PC-3 (cell line): Measurements from ENCODE around the gene MASTL. TPM values are rescaled to one million over a fixed set of nuclear protein-coding genes. Genes with fewer than 3 reads are reported as not detected.
"Not testable (repeated sequence)": the region's sequence is repeated elsewhere in the genome, so short reads cannot be mapped to it uniquely, and the experiment has no call there.

Experiments
- ATAC-seq: fragments of 200-7000 bp; cut with Tn5 transposase; 2 replicates; pipeline ENCODE4 v1.9.1; 2020; ENCODE audit warnings: mild to moderate bottlenecking, moderate library complexity
- BruUV-seq: library from RNA; stranded (reverse); fragments of 400-500 nt; replicated peaks from 2 replicates; lab custom pipeline; 2021; lab: Mats Ljungman, UMichigan
- CTCF ChIA-PET: fragments of 300-600 bp; sonication (Branson Sonifier 250); formaldehyde crosslinking; loops from one replicate; lab custom pipeline; 2022; ENCODE audit warnings: antibody characterized with exemption; lab: Charles Lee
- POLR2A ChIA-PET: fragments of 300-600 bp; sonication (Branson Sonifier 250); formaldehyde crosslinking; loops from one replicate; lab custom pipeline; 2022; ENCODE audit warnings: antibody characterized with exemption; ENCODE audit not compliant: unreplicated experiment; lab: Charles Lee
- DNase-seq: peaks from one replicate; pipeline ENCODE4 v3.0.0-alpha.2; 2015
- H2AFZ ChIP-seq: fragments of 300-600 bp; sonication (generic); 2 replicates; pipeline ENCODE4 v1.6.0; 2016; ENCODE audit warnings: antibody characterized with exemption, low read length
- H3F3A ChIP-seq: fragments of 300-600 bp; sonication (generic); one replicate; pipeline ENCODE4 v1.6.0; 2017; ENCODE audit warnings: antibody characterized with exemption, low read length, control low read depth, mild to moderate bottlenecking; ENCODE audit not compliant: unreplicated experiment
- H3K27ac ChIP-seq: fragments of 300-600 bp; sonication (generic); 2 replicates; pipeline ENCODE4 v1.5.1; 2016; ENCODE audit warnings: mild to moderate bottlenecking, low read length
- H3K27me3 ChIP-seq: fragments of 300-600 bp; sonication (generic); 2 replicates; pipeline ENCODE4 v1.6.1; 2016; ENCODE audit warnings: low read length, mixed read lengths
- H3K36me3 ChIP-seq: fragments of 300-600 bp; sonication (generic); 2 replicates; pipeline ENCODE4 v1.6.1; 2016; ENCODE audit warnings: low read depth, mixed run types, low read length, mixed read lengths
- H3K4me1 ChIP-seq: fragments of 300-600 bp; sonication (generic); 2 replicates; pipeline ENCODE4 v1.5.1; 2016; ENCODE audit warnings: low read length; ENCODE audit not compliant: insufficient read depth
- H3K4me2 ChIP-seq: fragments of 300-600 bp; sonication (generic); 2 replicates; pipeline ENCODE4 v1.6.0; 2016; ENCODE audit warnings: low read length
- H3K4me3 ChIP-seq: fragments of 300-600 bp; sonication (generic); 2 replicates; pipeline ENCODE4 v1.5.1; 2016; ENCODE audit warnings: mild to moderate bottlenecking, low read length, mixed read lengths
- H3K79me2 ChIP-seq: fragments of 300-600 bp; sonication (generic); 2 replicates; pipeline ENCODE4 v1.6.1; 2017; ENCODE audit warnings: low read length, mixed read lengths
- H3K9ac ChIP-seq: fragments of 300-600 bp; sonication (generic); 2 replicates; pipeline ENCODE4 v1.6.0; 2016; ENCODE audit warnings: mild to moderate bottlenecking, low read length
- H3K9me2 ChIP-seq: fragments of 300-600 bp; sonication (generic); replicated peaks from 2 replicates; pipeline ENCODE4 v1.6.1; 2016; ENCODE audit warnings: mixed run types, low read length, mixed read lengths
- H3K9me3 ChIP-seq: fragments of 300-600 bp; sonication (generic); 2 replicates; pipeline ENCODE4 v1.6.1; 2016; ENCODE audit warnings: low read length, mixed read lengths
- H4K20me1 ChIP-seq: fragments of 300-600 bp; sonication (generic); 2 replicates; pipeline ENCODE4 v1.6.1; 2016; ENCODE audit warnings: low read length, mixed read lengths
- CTCF ChIP-seq: fragments of 300-600 bp; sonication (generic); conservative IDR thresholded peaks from 2 replicates; pipeline ENCODE4 v1.5.1; 2017; ENCODE audit warnings: antibody characterized with exemption, low read depth, mild to moderate bottlenecking, low read length
- EZH2 ChIP-seq: fragments of 300-600 bp; sonication (generic); IDR thresholded peaks from one replicate; pipeline ENCODE4 v1.6.1; 2017; ENCODE audit warnings: antibody characterized with exemption, mild to moderate bottlenecking, low read length; ENCODE audit not compliant: unreplicated experiment
- EZH2phosphoT487 ChIP-seq: fragments of 300-600 bp; sonication (generic); IDR thresholded peaks from 2 replicates; pipeline ENCODE4 v1.6.1; 2018; ENCODE audit warnings: mild to moderate bottlenecking, antibody characterized with exemption, low read length, borderline replicate concordance
- intact Hi-C: fragments of 100-400 bp; cut with micrococcal nuclease; formaldehyde crosslinking; loops from 2 replicates; pipeline ENCODE4 v1.9.0; 2023
- total RNA-seq: library from RNA; depleted of rRNA; stranded (reverse); fragments of >200 nt; gene quantifications from 2 replicates; pipeline ENCODE4 v1.2.3, GENCODE V29; 2014

The MASTL gene
- total RNA-seq, 1 experiment from 2014 or later: 18.6 TPM

- DNase-seq: no peak
- Histone ChIP-seq H3K36me3 (peaks cover 8% of the 10 kb centered on the region), H3K9me2 (no peaks in the 10 kb centered on the region), H4K20me1 (peaks cover 21% of the 10 kb centered on the region), H3K4me2 (peak overlapping the region; percentile 100), H3K27ac (no peak overlapping the region), H3K4me3 (peak overlapping the region; percentile 94), H3K9me3 (no peaks in the 10 kb centered on the region), H2AFZ (no peak overlapping the region), H3K4me1 (peaks cover 13% of the 10 kb centered on the region), H3K27me3 (no peaks in the 10 kb centered on the region), H3K9ac (peak overlapping the region; percentile 98; the same call in 1 of the 2 replicates), H3K79me2 (peaks cover 93% of the 10 kb centered on the region), H3F3A (no peaks in the 10 kb centered on the region)
- TF ChIP-seq EZH2phosphoT487: no peak
- no peak for TF ChIP-seq EZH2
- TF ChIP-seq CTCF: no peak
- intact Hi-C loops: no loop called here
- ChIA-PET CTCF (no interaction called here), POLR2A (no interaction called here)
- no TSS peak for BruUV-seq
- no peak for ATAC-seq
Measured at GRCh38 chr10:27152687-27153086, 2.5 kb upstream of the MASTL start.

- Histone ChIP-seq H3K36me3 (peaks cover 6% of the 10 kb centered on the region), H3K9ac (peak overlapping the region; percentile 98), H4K20me1 (peaks cover 27% of the 10 kb centered on the region), H3K9me3 (no peaks in the 10 kb centered on the region), H3K79me2 (peaks cover 97% of the 10 kb centered on the region), H2AFZ (no peak overlapping the region), H3K4me1 (peaks cover 20% of the 10 kb centered on the region), H3F3A (peaks cover 5% of the 10 kb centered on the region), H3K27ac (no peak overlapping the region), H3K9me2 (no peaks in the 10 kb centered on the region), H3K27me3 (no peaks in the 10 kb centered on the region), H3K4me2 (peak overlapping the region; percentile 100), H3K4me3 (peak overlapping the region; percentile 94)
- BruUV-seq: no TSS peak
- intact Hi-C loops: no loop called here
- no peak for ATAC-seq
- TF ChIP-seq EZH2phosphoT487 (no peak), EZH2 (no peak), CTCF (no peak)
- ChIA-PET CTCF (no interaction called here), POLR2A (no interaction called here)
- DNase-seq: no peak
Measured at GRCh38 chr10:27153329-27153728, 1.8 kb upstream of the MASTL start.

DNA sequence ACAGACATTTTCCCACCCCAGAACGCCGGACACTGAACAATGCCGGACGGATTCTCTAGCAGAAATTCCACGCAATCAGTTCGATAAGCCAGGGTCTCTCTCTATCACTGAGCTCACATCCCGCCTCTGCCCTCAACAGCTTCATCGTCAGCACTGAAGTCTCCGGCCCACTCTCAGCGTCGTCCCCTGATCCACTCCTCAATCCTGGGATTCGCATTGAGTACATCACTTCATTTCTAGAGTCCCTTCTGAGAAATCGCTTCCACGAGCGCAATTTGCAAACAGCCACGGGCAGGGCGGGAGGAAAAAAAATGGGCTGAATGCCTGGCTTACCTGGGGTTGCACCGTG is 1.3 kb upstream of the MASTL start:
- ATAC-seq: no peak
- H3K27ac ChIP-seq: peak overlapping the region; percentile 94
- DNase-seq: peak; percentile 3
- peak overlapping the region; percentile 100 for H3K4me2 ChIP-seq
- peak overlapping the region; percentile 98 for H3K9ac ChIP-seq
- peak overlapping the region; percentile 84 for H2AFZ ChIP-seq
- H3K4me3 ChIP-seq: peak overlapping the region; percentile 94
- ChIA-PET CTCF (interaction anchor here (0.5 to 1.0 kb wide), 3 partner anchors 39 to 534 kb away, joined by 3 to 5 read pairs (median 4); no protein-coding TSS in a partner anchor), POLR2A (interaction anchor here (0.5 kb wide), 1 partner anchor 10 kb away, joined by 7 read pairs; no protein-coding TSS in a partner anchor)
- H3K4me1 ChIP-seq: peaks cover 23% of the 10 kb centered on the region
- H4K20me1 ChIP-seq: peaks cover 30% of the 10 kb centered on the region
- no peaks in the 10 kb centered on the region for H3K9me3 ChIP-seq
- H3K79me2 ChIP-seq: peaks cover 92% of the 10 kb centered on the region
- TSS peak; percentile 74 for BruUV-seq
- peaks cover 5% of the 10 kb centered on the region for H3F3A ChIP-seq
- TF ChIP-seq EZH2phosphoT487 (no peak), EZH2 (no peak), CTCF (no peak)
- peaks cover under 1% of the 10 kb centered on the region for H3K36me3 ChIP-seq
- no peaks in the 10 kb centered on the region for H3K9me2 ChIP-seq
- no peaks in the 10 kb centered on the region for H3K27me3 ChIP-seq
- intact Hi-C loops: loop anchor here (2.0 kb wide), 1 partner anchor 87 kb away; the partner anchor contains the start of gene ACBD5

GRCh38 chr10:27156566-27156965 is 1.4 kb downstream of the MASTL start:
- H3K4me1 ChIP-seq: peaks cover 26% of the 10 kb centered on the region
- H3K9me2 ChIP-seq, H3K36me3 ChIP-seq, ATAC-seq, H3K27me3 ChIP-seq, BruUV-seq, H3K9me3 ChIP-seq, DNase-seq, H3F3A ChIP-seq, CTCF ChIA-PET: not testable (repeated sequence)
- intact Hi-C loops: loop anchor here (5.0 kb wide), 1 partner anchor 36 kb away; no protein-coding TSS in a partner anchor
- H3K27ac ChIP-seq: peak overlapping the region; percentile 94
- H3K79me2 ChIP-seq: peaks cover 69% of the 10 kb centered on the region
- peak overlapping the region; percentile 94 for H3K4me3 ChIP-seq
- POLR2A ChIA-PET: interaction anchor here (0.6 kb wide), 1 partner anchor 187 kb away, joined by 3 read pairs; no protein-coding TSS in a partner anchor
- H2AFZ ChIP-seq: peak overlapping the region; percentile 76
- H3K9ac ChIP-seq: peak overlapping the region; percentile 98
- peaks cover 27% of the 10 kb centered on the region for H4K20me1 ChIP-seq
- H3K4me2 ChIP-seq: peak overlapping the region; percentile 100
